HCT116 (cell line): ENCODE data around the gene KRT12. TPM values are rescaled to one million over a fixed set of nuclear protein-coding genes. Genes with fewer than 3 reads are reported as not detected.

Source experiments
- ATAC-seq: fragments of 200-7000 bp; cut with Tn5 transposase; 2 replicates; pipeline ENCODE4 v1.9.1; 2020; ENCODE audit warnings: mild to moderate bottlenecking, moderate library complexity
- BruUV-seq: library from RNA; stranded (reverse); fragments of 400-500 nt; replicated peaks from 2 replicates; lab custom pipeline; 2021; lab: Mats Ljungman, UMichigan
- CTCF ChIA-PET: fragments of 300-600 bp; sonication (Branson Sonifier 250); formaldehyde crosslinking; loops from one replicate; lab custom pipeline; 2021; ENCODE audit warnings: antibody characterized with exemption; lab: Charles Lee
- POLR2A ChIA-PET: fragments of 300-600, 350-600 bp; sonication (Branson Sonifier 250); formaldehyde crosslinking; loops from one replicate; lab custom pipeline; 2021; ENCODE audit warnings: antibody characterized with exemption; lab: Charles Lee
- RAD21 ChIA-PET, 2 experiments: fragments of 300-600 bp; sonication (Branson Sonifier 250); formaldehyde crosslinking; loops; one replicate each; lab custom pipeline; 2023; ENCODE audit warnings: low total read pairs in 2 of 2; ENCODE audit not compliant: uncharacterized antibody in 2 of 2, unreplicated experiment in 2 of 2, low non-redundant PET in 1 of 2; lab: Charles Lee
- DNase-seq: peaks from one replicate; pipeline ENCODE4 v3.0.0-alpha.2; 2010; ENCODE audit warnings: low read depth, low spot score
- H2AFZ ChIP-seq: fragments of 200-600 bp; shearing (Covaris generic), sonication (generic); 2 replicates; pipeline ENCODE4 v1.6.1; 2017; ENCODE audit warnings: low read depth, mixed run types, mixed read lengths, antibody characterized with exemption, low read length; ENCODE audit not compliant: poor library complexity, severe bottlenecking
- H3K27ac ChIP-seq: 2 replicates; pipeline ENCODE4 v1.5.1; 2012; ENCODE audit warnings: low read depth, low read length
- H3K27me3 ChIP-seq: fragments of 200-600 bp; sonication (generic); 2 replicates; pipeline ENCODE4 v1.6.1; 2016; ENCODE audit warnings: mixed run types, low read length, mixed read lengths; ENCODE audit not compliant: insufficient read depth
- H3K36me3 ChIP-seq, 2 experiments: fragments of 200-500 bp in 1 of 2; fragments of 200-600 bp in 1 of 2; sonication (Bioruptor generic) in 1 of 2; sonication (generic) in 1 of 2; 2 replicates each; pipeline versions ENCODE4 v1.5.1 to v1.6.1; 2014 to 2016; ENCODE audit warnings: low read length in 2 of 2, inconsistent platforms in 1 of 2, mixed read lengths in 1 of 2, mixed run types in 1 of 2; ENCODE audit not compliant: insufficient read depth in 2 of 2, control insufficient read depth in 1 of 2
- H3K4me1 ChIP-seq, 2 experiments: fragments of 200-600 bp in 1 of 2; sonication (generic) in 1 of 2; 2 replicates each; pipeline versions ENCODE4 v1.5.1 to v1.6.1; 2012 to 2017; ENCODE audit warnings: low read length in 2 of 2, inconsistent platforms in 1 of 2, mild to moderate bottlenecking in 1 of 2, mixed read lengths in 1 of 2, mixed run types in 1 of 2, moderate library complexity in 1 of 2; ENCODE audit not compliant: insufficient read depth in 2 of 2, control insufficient read depth in 1 of 2
- H3K4me2 ChIP-seq: fragments of 200-600 bp; sonication (generic); 2 replicates; pipeline ENCODE4 v1.6.1; 2017; ENCODE audit warnings: mixed run types, low read length, mixed read lengths
- H3K4me3 ChIP-seq, 2 experiments: fragments of 200-600 bp in 1 of 2; sonication (generic) in 1 of 2; replicated peaks in 1 of 2; 2 replicates each; pipeline ENCODE4 v1.5.1; 2011 to 2016; ENCODE audit warnings: low read length in 2 of 2, control low read depth in 1 of 2, low read depth in 1 of 2, mild to moderate bottlenecking in 1 of 2, mixed read lengths in 1 of 2, mixed run types in 1 of 2
- H3K79me2 ChIP-seq: fragments of 200-600 bp; sonication (generic); 2 replicates; pipeline ENCODE4 v1.6.1; 2017; ENCODE audit warnings: mild to moderate bottlenecking, mixed run types, low read length, moderate library complexity, mixed read lengths; ENCODE audit not compliant: insufficient read depth
- H3K9ac ChIP-seq: fragments of 200-600 bp; sonication (generic); 2 replicates; pipeline ENCODE4 v1.6.1; 2016; ENCODE audit warnings: low read length, mixed read lengths
- H3K9me2 ChIP-seq: fragments of 200-600 bp; sonication (generic), shearing (Covaris generic); 2 replicates; pipeline ENCODE4 v1.6.1; 2017; ENCODE audit warnings: mixed run types, mild to moderate bottlenecking, moderate library complexity; ENCODE audit not compliant: insufficient read depth
- H3K9me3 ChIP-seq, 2 experiments: fragments of 200-500 bp in 1 of 2; fragments of 200-600 bp in 1 of 2; sonication (Bioruptor generic) in 1 of 2; sonication (generic) in 1 of 2; 2 replicates each; pipeline ENCODE4 v1.6.1; 2014 to 2017; ENCODE audit warnings: low read length in 2 of 2, mixed read lengths in 2 of 2, inconsistent platforms in 1 of 2, low read depth in 1 of 2, mild to moderate bottlenecking in 1 of 2, mixed run types in 1 of 2, moderate library complexity in 1 of 2; ENCODE audit not compliant: control insufficient read depth in 1 of 2, insufficient read depth in 1 of 2
- H4K20me1 ChIP-seq: fragments of 200-600 bp; sonication (generic), shearing (Covaris generic); 2 replicates; pipeline ENCODE4 v1.6.1; 2017; ENCODE audit warnings: mixed run types, mild to moderate bottlenecking, moderate library complexity; ENCODE audit not compliant: insufficient read depth
- ELF1 ChIP-seq: IDR thresholded peaks from 2 replicates; pipeline ENCODE4 v1.6.1; 2012; ENCODE audit warnings: low read depth, borderline replicate concordance
- FOSL1 ChIP-seq: IDR thresholded peaks from 2 replicates; pipeline ENCODE4 v1.6.1; 2012; ENCODE audit warnings: low read depth
- REST ChIP-seq: IDR thresholded peaks from 2 replicates; pipeline ENCODE4 v1.6.1; 2012; ENCODE audit warnings: low read depth
- intact Hi-C: fragments of 100-400 bp; cut with micrococcal nuclease; formaldehyde crosslinking; loops from 2 replicates; pipeline ENCODE4 v1.10.0; 2022
- total RNA-seq: library from RNA; stranded (reverse); gene quantifications from one replicate; pipeline ENCODE4 v1.2.1, GENCODE V29; 2021; ENCODE audit not compliant: unreplicated experiment

Gene KRT12
- total RNA-seq, 1 experiment from 2014 or later = not detected

DNA sequence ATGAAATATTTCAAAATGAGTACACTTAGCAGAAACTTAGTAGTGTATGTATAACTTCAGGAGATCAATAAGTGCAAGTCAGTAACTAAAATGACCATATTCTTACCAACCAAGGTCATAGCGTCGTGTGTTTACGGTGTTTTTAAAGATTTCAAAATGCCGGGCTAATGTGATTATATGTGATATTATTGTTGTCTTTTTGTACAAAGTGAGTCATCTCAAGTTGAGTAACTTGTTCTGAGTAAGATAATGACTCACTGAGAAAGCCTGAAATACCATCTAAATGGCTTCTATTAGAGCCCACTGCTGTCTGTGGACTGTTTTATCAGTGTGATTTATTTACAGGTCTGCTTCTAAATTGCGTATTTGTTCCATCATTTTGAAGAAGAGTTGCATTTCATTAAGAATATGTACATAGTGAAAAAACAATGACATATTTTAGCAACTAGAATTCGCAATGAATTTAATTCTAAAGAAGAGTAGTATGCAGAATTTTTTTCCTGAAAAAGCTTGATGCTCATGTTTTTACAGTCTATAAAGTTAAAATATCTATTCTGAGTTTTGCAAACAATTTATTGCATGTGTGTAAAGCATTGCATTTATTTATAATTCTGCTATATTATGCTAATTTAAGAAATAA, 12.7 kb downstream of the KRT12 start (continued):
- no peak for TF ChIP-seq REST

- DNase-seq = no peak
- Histone ChIP-seq H3K4me2 (peak overlapping the region; percentile 35; the same call in 1 of the 2 replicates), H3K4me1 (peaks cover 11 to 47% of the 10 kb centered on the region in 2 experiments), H3K79me2 (no peaks in the 10 kb centered on the region), H3K27ac (no peak overlapping the region), H3K4me3 (no peak overlapping the region)
- intact Hi-C loops = no loop called here
- peak; percentile 25; the same call in 1 of the 2 replicates for TF ChIP-seq FOSL1
- TF ChIP-seq ELF1 = no peak
- TF ChIP-seq, all 23 proteins: peak for 1
- Histone ChIP-seq H4K20me1 (no peaks in the 10 kb centered on the region), H3K9me2 (no peaks in the 10 kb centered on the region), H3K27me3 (no peaks in the 10 kb centered on the region), H3K9ac (no peak overlapping the region), H3K36me3 (no peaks in the 10 kb centered on the region), H3K9me3 (no peaks in the 10 kb centered on the region), H2AFZ (peak overlapping the region; percentile 37)
- ChIA-PET RAD21 (interaction anchor here in 1 of 2 experiments (0.6 kb wide), 1 partner anchor 33 kb away, joined by 3 read pairs; the partner anchor contains the start of gene KRT20), POLR2A (no interaction called here), CTCF (no interaction called here)
- no peak for ATAC-seq
- BruUV-seq = no TSS peak
Observed at GRCh38 chr17:40852364-40852763, 14.7 kb downstream of the KRT12 start.
